Caco-2 (cell line): ENCODE measurements around the gene DOCK3. TPM values are rescaled to one million over a fixed set of nuclear protein-coding genes. Genes with fewer than 3 reads are reported as not detected.

ENCODE experiments used
- BruUV-seq: library from RNA; stranded (reverse); fragments of 400-500 nt; replicated peaks from 2 replicates; lab custom pipeline; 2021; lab: Mats Ljungman, UMichigan
- CTCF ChIA-PET: fragments of 300-600 bp; sonication (Branson Sonifier 250); formaldehyde crosslinking; loops from one replicate; lab custom pipeline; 2022; ENCODE audit warnings: antibody characterized with exemption; lab: Charles Lee
- POLR2A ChIA-PET: fragments of 300-600 bp; sonication (Branson Sonifier 250); formaldehyde crosslinking; loops from one replicate; lab custom pipeline; 2022; ENCODE audit warnings: antibody characterized with exemption; lab: Charles Lee
- DNase-seq, 2 experiments: peaks; one replicate each; pipeline versions ENCODE4 v3.0.0 to v3.0.0-alpha.2; 2020 to 2022
- H3K27me3 ChIP-seq: replicated peaks from 2 replicates; pipeline ENCODE4 v1.6.0; 2011; ENCODE audit warnings: low read length; ENCODE audit not compliant: control insufficient read depth, insufficient read depth
- H3K36me3 ChIP-seq: 2 replicates; pipeline ENCODE4 v1.5.1; 2011; ENCODE audit warnings: low read length; ENCODE audit not compliant: control insufficient read depth, insufficient read depth
- H3K4me1 ChIP-seq: fragments of 250-450 bp; sonication (Bioruptor Pico); 2 replicates; pipeline ENCODE4 v1.5.1; 2020; ENCODE audit warnings: mild to moderate bottlenecking
- H3K4me3 ChIP-seq: 2 replicates; pipeline ENCODE4 v1.5.1; 2011; ENCODE audit warnings: low read depth, mild to moderate bottlenecking, control low read depth, low read length
- H3K9me3 ChIP-seq: fragments of 250-450 bp; sonication (Bioruptor Pico); 2 replicates; pipeline ENCODE4 v1.5.1; 2020; ENCODE audit warnings: mild to moderate bottlenecking, moderate library complexity
- H3K27ac Mint-ChIP-seq: one replicate; pipeline ENCODE4 v1.8.0; 2022; ENCODE audit warnings: mixed read lengths; ENCODE audit not compliant: unreplicated experiment
- H3K27me3 Mint-ChIP-seq: one replicate; pipeline ENCODE4 v1.8.0; 2022; ENCODE audit warnings: mixed read lengths; ENCODE audit not compliant: insufficient read depth, unreplicated experiment
- H3K36me3 Mint-ChIP-seq: one replicate; pipeline ENCODE4 v1.8.0; 2022; ENCODE audit warnings: mild to moderate bottlenecking, mixed read lengths; ENCODE audit not compliant: insufficient read depth, unreplicated experiment
- H3K4me1 Mint-ChIP-seq: one replicate; pipeline ENCODE4 v1.8.0; 2022; ENCODE audit warnings: low read depth, mixed read lengths; ENCODE audit not compliant: unreplicated experiment
- H3K4me3 Mint-ChIP-seq: one replicate; pipeline ENCODE4 v1.8.0; 2022; ENCODE audit warnings: mild to moderate bottlenecking, moderate library complexity, mixed read lengths; ENCODE audit not compliant: unreplicated experiment
- H3K9me3 Mint-ChIP-seq: one replicate; pipeline ENCODE4 v1.8.0; 2022; ENCODE audit warnings: mixed read lengths; ENCODE audit not compliant: unreplicated experiment
- CTCF ChIP-seq, 2 experiments: fragments of 200-600 bp in 1 of 2; IDR thresholded peaks; 1 replicate in 1 of 2; 2 replicates in 1 of 2; pipeline versions ENCODE4 v1.5.1 to v1.8.0; 2011 to 2022; ENCODE audit warnings: antibody characterized with exemption in 1 of 2, control low read depth in 1 of 2, inconsistent platforms in 1 of 2, low read depth in 1 of 2, low read length in 1 of 2, mild to moderate bottlenecking in 1 of 2, moderate library complexity in 1 of 2; ENCODE audit not compliant: insufficient read depth in 1 of 2, severe bottlenecking in 1 of 2, unreplicated experiment in 1 of 2
- intact Hi-C: fragments of 100-400 bp; cut with micrococcal nuclease; formaldehyde crosslinking; loops from one replicate; pipeline ENCODE4 v1.10.0; 2022; ENCODE audit not compliant: unreplicated experiment
- total RNA-seq: library from RNA; stranded (reverse); gene quantifications from 2 replicates; pipeline ENCODE4 v1.2.3, GENCODE V29; 2022

DOCK3 gene
- total RNA-seq, 1 experiment from 2014 or later = 0.05 TPM

- no peaks in the 10 kb centered on the region; the same call in 1 of the 2 replicates for H3K36me3 ChIP-seq
- no peak overlapping the region for H3K4me3 ChIP-seq
- peaks cover 11% of the 10 kb centered on the region for H3K36me3 Mint-ChIP-seq
- H3K27me3 Mint-ChIP-seq = no peaks in the 10 kb centered on the region
- TF ChIP-seq CTCF (IDR thresholded peaks at IDR 0.05; ENCODE audit: insufficient read depth in 1 of 2, low read depth in 1 of 2, low read length in 1 of 2, severe bottlenecking in 1 of 2, unreplicated experiment in 1 of 2) = no peak
- intact Hi-C loops = no loop called here
- H3K27me3 ChIP-seq = no peaks in the 10 kb centered on the region
- no peak for DNase-seq
- H3K4me1 ChIP-seq = peaks cover 12% of the 10 kb centered on the region
- no peaks in the 10 kb centered on the region for H3K9me3 Mint-ChIP-seq
- ChIA-PET CTCF (interaction anchor here (0.6 to 0.7 kb wide), 2 partner anchors 305 to 1316 kb away, joined by 3 to 6 read pairs; partner anchors contain the start of gene PARP3), POLR2A (no interaction called here)
- no peak overlapping the region for H3K4me3 Mint-ChIP-seq
- no TSS peak for BruUV-seq
- no peak overlapping the region for H3K27ac Mint-ChIP-seq
- peaks cover 17% of the 10 kb centered on the region for H3K4me1 Mint-ChIP-seq
- no peaks in the 10 kb centered on the region for H3K9me3 ChIP-seq
Measured at GRCh38 chr3:50626401-50626800, 48.3 kb upstream of the DOCK3 start.

GRCh38 chr3:50627407-50628051 lies 47.2 kb upstream of the DOCK3 start:
- Histone ChIP-seq H3K27me3 (no peaks in the 10 kb centered on the region), H3K4me1 (peaks cover 12% of the 10 kb centered on the region), H3K4me3 (no peak overlapping the region), H3K36me3 (no peaks in the 10 kb centered on the region; the same call in 1 of the 2 replicates), H3K9me3 (no peaks in the 10 kb centered on the region)
- no peak overlapping the region for H3K27ac Mint-ChIP-seq
- POLR2A ChIA-PET = no interaction called here
- no peaks in the 10 kb centered on the region for H3K27me3 Mint-ChIP-seq
- TF ChIP-seq CTCF (IDR thresholded peaks at IDR 0.05; ENCODE audit: insufficient read depth in 1 of 2, low read depth in 1 of 2, low read length in 1 of 2, severe bottlenecking in 1 of 2, unreplicated experiment in 1 of 2) = peak in 1 of 2 experiments; percentile 25
- H3K4me3 Mint-ChIP-seq = no peak overlapping the region
- no TSS peak for BruUV-seq
- H3K36me3 Mint-ChIP-seq = peaks cover 14% of the 10 kb centered on the region
- no peaks in the 10 kb centered on the region for H3K9me3 Mint-ChIP-seq
- peaks cover 17% of the 10 kb centered on the region for H3K4me1 Mint-ChIP-seq
- intact Hi-C loops = no loop called here
- CTCF ChIA-PET = no interaction called here
- DNase-seq = no peak

GRCh38 chr3:50628601-50629000 lies 46.1 kb upstream of the DOCK3 start:
- no TSS peak for BruUV-seq
- no peak for TF ChIP-seq CTCF (IDR thresholded peaks at IDR 0.05; ENCODE audit: insufficient read depth in 1 of 2, low read depth in 1 of 2, low read length in 1 of 2, severe bottlenecking in 1 of 2, unreplicated experiment in 1 of 2)
- CTCF ChIA-PET = no interaction called here
- Mint-ChIP-seq H3K36me3 (peaks cover 17% of the 10 kb centered on the region), H3K27ac (no peak overlapping the region), H3K4me3 (no peak overlapping the region), H3K4me1 (peaks cover 17% of the 10 kb centered on the region), H3K27me3 (no peaks in the 10 kb centered on the region), H3K9me3 (no peaks in the 10 kb centered on the region)
- POLR2A ChIA-PET = no interaction called here
- no peaks in the 10 kb centered on the region for H3K36me3 ChIP-seq
- intact Hi-C loops = no loop called here
- no peaks in the 10 kb centered on the region for H3K9me3 ChIP-seq
- H3K27me3 ChIP-seq = no peaks in the 10 kb centered on the region
- peaks cover 12% of the 10 kb centered on the region for H3K4me1 ChIP-seq
- DNase-seq = no peak
- no peak overlapping the region for H3K4me3 ChIP-seq
